GM12874 (cell line): ENCODE data around the gene MRPL51.

Experiments used
- CTCF ChIP-seq: IDR thresholded peaks from 2 replicates; pipeline ENCODE4 v1.5.1; 2011; ENCODE audit warnings: low read depth, mild to moderate bottlenecking, control low read depth, low read length, moderate library complexity; ENCODE audit not compliant: insufficient read depth

Gene MRPL51

GRCh38 chr12:6489449-6489848, 3.6 kb downstream of the MRPL51 start:
- TF ChIP-seq CTCF: no peak

GRCh38 chr12:6488240-6488639, 4.8 kb downstream of the MRPL51 start:
- no peak for TF ChIP-seq CTCF

GRCh38 chr12:6478416-6478815, 14.6 kb downstream of the MRPL51 start:
- no peak for TF ChIP-seq CTCF

GRCh38 chr12:6476489-6476888, 16.6 kb downstream of the MRPL51 start:
- TF ChIP-seq CTCF: no peak

- TF ChIP-seq CTCF: no peak
Measured at GRCh38 chr12:6472491-6472890, 20.6 kb downstream of the MRPL51 start.

- no peak for TF ChIP-seq CTCF
Measured at GRCh38 chr12:6471989-6472360, 21.1 kb downstream of the MRPL51 start.

GRCh38 chr12:6470375-6471163, 22.5 kb downstream of the MRPL51 start, which contains the start of gene VAMP1:
Gene VAMP1 (minus strand): TSS chr12:6470677. CDS start chr12:6470531, 146 bp downstream.
- TF ChIP-seq CTCF: no peak
